CD4-positive, alpha-beta T cell treated with Interleukin-17A for 1 hour (primary cell): ENCODE measurements around the gene VWF.

Experiments used
- DNase-seq: peaks from one replicate; pipeline ENCODE4 v3.0.0-alpha.2; 2020

VWF gene

DNA sequence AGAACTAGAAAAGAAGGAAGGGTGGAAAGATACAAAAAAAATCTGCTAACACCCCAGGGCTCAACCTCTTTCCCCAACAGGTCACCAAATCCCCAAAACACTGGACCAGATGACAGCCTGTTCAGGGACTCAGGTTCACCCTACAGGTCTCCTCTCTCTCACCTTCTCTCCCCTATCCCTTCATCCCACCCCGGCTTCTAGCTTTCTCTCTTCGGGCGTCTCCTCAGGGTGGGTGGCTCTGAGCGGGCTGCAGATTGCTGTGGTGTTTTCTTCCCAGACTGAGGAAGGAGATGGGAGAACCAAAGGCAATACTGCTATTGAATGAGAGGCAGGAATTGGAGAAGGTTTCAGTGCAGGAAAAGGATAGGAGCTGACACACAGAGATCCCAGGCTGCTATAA lies 218.7 kb downstream of the VWF start:
- DNase-seq: no peak

DNA sequence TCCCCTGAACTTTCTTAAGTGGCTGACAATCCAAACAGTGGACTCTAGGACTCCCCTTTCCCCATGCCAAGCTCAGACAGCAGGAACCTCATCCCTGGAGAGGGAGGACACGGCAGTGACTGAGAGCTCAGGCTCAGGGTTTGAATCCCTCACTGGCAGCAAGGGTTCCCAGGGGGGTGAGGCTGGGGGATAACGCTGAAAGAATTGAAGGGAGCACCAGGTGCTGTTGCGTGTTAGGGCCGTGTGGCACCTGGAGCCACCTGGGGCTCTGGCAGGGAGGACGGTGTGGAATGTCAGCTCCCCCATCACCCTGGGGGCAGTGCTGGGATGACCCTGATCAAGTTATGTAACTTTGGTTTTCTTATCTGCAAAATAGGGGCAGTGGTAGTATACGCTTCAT lies 219.5 kb downstream of the VWF start:
- no peak for DNase-seq

DNA sequence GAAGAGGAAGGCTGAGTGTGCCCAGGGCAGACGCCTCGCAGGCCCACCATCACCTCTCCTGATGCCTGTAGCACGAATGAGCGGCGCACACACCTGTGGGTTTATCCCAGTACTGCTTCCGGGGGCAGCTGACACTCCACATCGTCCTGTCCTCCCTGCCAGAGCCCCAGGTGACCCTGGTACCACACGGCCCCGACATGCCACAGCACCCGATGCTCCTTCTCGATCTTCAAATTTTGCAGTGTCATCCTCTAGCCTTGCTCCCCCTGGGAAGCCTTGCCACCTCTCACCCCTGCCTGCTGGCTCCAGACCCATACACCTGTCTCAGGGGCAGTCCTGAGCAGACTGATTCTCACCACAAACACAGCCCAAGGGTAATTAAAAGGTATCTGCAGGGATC lies 220.0 kb downstream of the VWF start:
- DNase-seq: no peak

DNA sequence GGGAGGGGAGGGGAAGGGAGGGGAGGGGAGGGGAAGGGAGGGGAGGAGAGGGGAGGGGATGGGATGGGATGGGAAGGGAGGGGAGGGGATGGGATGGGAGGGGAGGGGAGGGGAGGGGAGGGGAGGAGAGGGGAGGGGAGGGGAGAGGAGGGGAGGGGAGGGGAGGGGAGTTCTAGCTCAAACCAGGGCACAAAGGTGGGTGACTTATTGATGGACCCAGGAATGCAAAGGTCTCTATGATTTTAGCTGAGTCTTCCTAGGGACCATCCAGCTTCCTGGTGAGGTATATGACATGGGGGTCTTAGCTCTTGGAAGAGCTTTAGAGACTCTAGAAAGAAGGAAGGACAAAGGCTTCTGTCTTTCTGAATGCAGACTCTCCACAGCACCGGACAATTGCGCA lies 221.7 kb downstream of the VWF start:
- no peak for DNase-seq

DNA sequence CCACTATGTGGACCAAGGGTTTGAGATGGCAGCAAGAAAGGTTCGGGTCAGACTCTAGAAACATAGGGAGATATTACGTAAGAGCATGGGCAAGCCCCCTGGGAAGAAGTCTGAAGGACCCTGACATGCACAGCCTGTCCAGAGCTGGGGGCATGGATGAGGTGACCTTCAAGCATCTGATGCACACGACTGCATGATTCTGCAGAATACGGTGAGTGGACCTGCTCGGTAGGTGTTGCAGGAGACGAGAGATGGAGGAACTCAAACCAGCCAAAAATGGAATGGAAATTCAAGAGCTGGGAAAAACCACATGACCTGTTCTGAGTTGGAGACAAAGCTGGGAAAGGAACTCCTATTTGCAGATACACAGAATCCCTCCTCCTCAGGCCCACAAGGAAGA lies 223.1 kb downstream of the VWF start:
- no peak for DNase-seq

DNA sequence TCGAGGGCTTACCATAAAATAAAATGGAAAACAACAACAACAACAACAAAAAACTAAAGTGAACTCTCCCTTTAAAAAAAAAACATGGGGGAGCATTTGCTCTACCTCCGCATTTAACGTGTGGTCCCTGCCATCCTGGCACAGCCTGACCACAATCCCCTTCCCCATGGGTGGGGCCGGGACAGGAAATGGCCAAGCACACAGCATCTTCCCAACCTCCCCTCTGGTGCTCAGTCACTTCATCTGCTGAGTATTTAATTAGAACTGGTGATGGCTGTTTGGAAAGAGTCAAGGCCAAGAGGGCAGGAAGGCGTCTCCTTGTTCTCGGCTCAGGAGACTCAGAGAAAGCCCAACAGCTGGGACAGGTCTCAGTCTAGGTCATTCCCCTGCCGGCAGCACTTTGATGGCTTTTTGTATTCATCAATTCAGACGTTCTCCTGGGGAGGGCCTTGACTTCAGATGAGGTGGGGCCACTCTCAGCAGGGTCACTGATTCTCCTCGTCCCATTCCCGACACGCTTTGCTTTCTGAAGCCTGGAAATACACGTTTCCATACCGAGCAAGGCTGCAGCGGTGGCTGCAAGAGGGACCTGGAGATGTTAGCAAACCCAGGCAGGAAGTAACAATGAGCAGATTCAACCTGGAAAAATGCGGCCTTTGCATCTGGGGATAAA lies 223.8 kb downstream of the VWF start:
- no peak for DNase-seq

DNA sequence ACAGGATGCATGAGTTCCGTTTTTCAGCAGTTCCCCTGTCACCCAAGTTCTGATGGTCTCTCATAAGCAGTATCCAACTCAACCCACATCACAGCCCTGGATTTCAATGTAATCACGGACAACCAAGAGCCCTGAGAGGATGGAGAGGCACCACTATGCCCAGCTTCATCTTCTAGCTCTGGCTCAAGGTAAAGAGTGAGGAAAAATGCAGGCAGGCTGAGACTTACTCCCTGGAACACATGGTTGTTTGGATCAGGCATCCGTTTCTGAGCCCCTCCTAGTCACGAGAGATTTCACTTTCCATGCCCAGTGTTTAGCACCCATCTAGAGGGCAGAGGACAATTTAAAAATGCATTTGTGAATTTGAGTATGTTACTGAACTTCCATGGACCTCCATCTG lies 224.4 kb downstream of the VWF start:
- DNase-seq: no peak

DNA sequence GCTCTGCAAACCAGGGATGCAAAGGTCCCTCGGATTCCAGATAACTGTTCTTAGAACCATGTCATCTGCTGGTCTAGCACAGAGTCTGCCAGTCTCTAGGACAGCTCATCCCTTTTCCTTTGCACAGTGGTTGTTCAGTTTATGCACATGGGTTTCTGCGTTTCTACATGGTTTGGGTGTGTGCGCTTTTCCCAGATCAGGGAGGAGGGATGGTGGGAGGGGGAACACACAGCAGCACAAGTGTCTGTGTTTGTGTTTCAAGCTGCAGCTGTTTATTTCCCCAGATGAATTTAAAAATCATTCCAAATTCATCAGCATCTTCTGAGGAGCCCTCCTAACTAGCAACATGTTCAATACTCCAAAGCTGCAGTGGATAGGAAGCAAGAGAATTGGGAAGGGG lies 224.8 kb downstream of the VWF start:
- no peak for DNase-seq

DNA sequence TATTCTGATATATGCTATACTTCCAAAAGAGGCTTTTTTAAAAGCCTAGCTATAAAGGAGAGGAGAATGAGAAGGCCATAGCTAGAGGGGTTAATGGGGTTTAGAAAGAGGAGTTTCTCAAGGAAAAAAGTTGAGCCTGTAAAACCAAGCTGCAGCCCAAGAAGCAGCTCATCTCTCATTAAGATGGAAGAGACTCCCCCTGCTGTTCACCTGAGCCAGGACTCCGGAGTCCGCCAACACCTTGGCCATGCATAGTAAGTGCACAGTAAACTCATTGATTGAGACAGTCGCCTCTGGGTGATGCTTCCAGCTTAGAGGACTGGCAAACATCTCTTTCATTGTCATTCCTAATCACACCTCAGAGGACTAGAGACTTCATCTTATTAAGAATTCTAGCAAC lies 225.6 kb downstream of the VWF start:
- DNase-seq: no peak
